RWPE1 (cell line): Measurements from ENCODE around the gene CBFA2T2.

Experiments used
- CTCF ChIA-PET: fragments of 350-600 bp; sonication (Branson Sonifier 250); formaldehyde crosslinking; extraction: SDS; loops from one replicate; lab custom pipeline; 2021; lab: Yijun Ruan, JAX
- POLR2A ChIA-PET: fragments of 400-600 bp; formaldehyde crosslinking; extraction: SDS; loops from one replicate; lab custom pipeline; 2020; ENCODE audit warnings: antibody characterized with exemption; ENCODE audit not compliant: low non-redundant PET; lab: Yijun Ruan, JAX
- DNase-seq: peaks from one replicate; pipeline ENCODE4 v3.0.0; 2012; ENCODE audit warnings: low spot score
- H3K27ac ChIP-seq: fragments of 450-650 bp; 2 replicates; pipeline ENCODE4 v1.5.1; 2017
- CTCF ChIP-seq: fragments of 450-650 bp; conservative IDR thresholded peaks from 2 replicates; pipeline ENCODE4 v1.5.1; 2017; ENCODE audit warnings: low read depth, mild to moderate bottlenecking

The CBFA2T2 gene

GRCh38 chr20:33515569-33516216 lies 25.8 kb downstream of the CBFA2T2 start:
- ChIA-PET POLR2A (interaction anchor here (0.6 kb wide), 1 partner anchor 17 kb away, joined by 3 read pairs; no protein-coding TSS in a partner anchor), CTCF (interaction anchor here (0.5 to 1.2 kb wide), 9 partner anchors 13 to 659 kb away, joined by 3 to 6 read pairs (median 3); no protein-coding TSS in a partner anchor)
- no peak for DNase-seq
- peak overlapping the region; percentile 36 for H3K27ac ChIP-seq
- TF ChIP-seq CTCF = no peak; the same call in 1 of the 2 replicates

DNA sequence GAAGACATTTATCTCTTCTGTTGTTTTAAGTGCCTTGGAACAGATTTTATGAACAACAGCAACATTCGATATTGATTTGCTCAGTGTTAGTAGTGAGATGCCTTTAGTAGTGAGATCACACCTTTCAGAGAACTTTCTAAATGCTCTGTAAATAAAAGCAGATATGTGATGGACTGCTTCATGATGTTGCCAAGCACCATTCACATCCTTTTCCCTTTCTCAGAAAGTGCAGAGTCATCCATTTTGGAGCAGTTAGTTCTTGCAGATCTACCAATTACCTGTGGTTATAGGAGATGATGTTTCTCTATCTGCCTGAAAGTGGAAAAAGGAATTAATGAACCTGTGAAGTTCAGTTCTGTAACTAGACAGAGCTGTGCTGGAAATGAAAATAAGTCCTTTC lies 27.0 kb downstream of the CBFA2T2 start:
- no peak for TF ChIP-seq CTCF
- ChIA-PET CTCF (interaction anchor here (0.6 kb wide), 4 partner anchors 60 to 434 kb away, joined by 3 to 6 read pairs (median 5); no protein-coding TSS in a partner anchor), POLR2A (no interaction called here)
- no peak for DNase-seq
- H3K27ac ChIP-seq = no peak overlapping the region

DNA sequence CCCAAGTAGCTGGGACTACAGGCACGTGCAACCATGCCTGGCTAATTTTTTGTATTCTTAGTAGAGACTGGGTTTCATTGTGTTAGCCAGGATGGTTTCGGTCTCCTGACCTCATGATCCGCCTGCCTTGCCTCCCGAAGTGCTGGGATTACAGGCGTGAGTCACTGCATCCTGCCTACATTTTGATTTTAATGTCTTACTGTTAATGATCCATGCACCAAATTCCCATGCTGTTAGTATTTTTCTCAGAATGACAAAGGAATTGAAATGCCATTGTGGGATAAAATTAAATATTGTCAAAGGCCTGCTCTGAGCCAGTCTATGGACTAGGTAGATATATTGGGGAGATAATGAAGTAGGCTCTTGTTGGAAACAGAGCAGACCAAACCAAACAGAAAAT lies 28.2 kb downstream of the CBFA2T2 start:
- peak overlapping the region; percentile 67 for H3K27ac ChIP-seq
- ChIA-PET POLR2A (interaction anchor here (0.9 kb wide), 1 partner anchor 28 kb away, joined by 3 read pairs; the partner anchor contains the start of gene CBFA2T2), CTCF (interaction anchor here (0.7 to 0.9 kb wide), 2 partner anchors 21 to 33 kb away, joined by 3 to 6 read pairs; no protein-coding TSS in a partner anchor)
- DNase-seq = peak; percentile 57
- no peak for TF ChIP-seq CTCF

DNA sequence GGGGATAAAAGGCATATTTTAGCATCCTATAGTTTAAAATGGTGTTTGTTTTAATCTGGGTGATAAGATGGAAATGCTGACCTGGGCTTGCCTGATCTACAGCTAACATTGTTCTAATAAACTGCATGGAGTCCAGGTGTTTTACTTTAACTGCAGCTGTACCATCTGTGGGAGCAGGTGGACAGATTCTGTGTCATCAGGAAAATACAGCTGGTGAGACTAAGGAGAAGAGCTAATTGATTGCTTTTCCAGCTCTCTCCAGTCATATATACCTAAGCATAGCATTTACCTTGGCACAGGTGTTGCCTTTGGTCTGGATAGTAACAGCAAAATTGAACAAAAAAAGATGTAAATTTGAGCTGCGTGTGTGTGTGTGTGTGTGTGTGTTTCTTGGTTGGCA lies 31.6 kb downstream of the CBFA2T2 start:
- no peak for DNase-seq
- no peak overlapping the region for H3K27ac ChIP-seq
- POLR2A ChIA-PET = no interaction called here
- no peak for TF ChIP-seq CTCF
- CTCF ChIA-PET = interaction anchor here (1.4 kb wide), 1 partner anchor 64 kb away, joined by 3 read pairs; no protein-coding TSS in a partner anchor

DNA sequence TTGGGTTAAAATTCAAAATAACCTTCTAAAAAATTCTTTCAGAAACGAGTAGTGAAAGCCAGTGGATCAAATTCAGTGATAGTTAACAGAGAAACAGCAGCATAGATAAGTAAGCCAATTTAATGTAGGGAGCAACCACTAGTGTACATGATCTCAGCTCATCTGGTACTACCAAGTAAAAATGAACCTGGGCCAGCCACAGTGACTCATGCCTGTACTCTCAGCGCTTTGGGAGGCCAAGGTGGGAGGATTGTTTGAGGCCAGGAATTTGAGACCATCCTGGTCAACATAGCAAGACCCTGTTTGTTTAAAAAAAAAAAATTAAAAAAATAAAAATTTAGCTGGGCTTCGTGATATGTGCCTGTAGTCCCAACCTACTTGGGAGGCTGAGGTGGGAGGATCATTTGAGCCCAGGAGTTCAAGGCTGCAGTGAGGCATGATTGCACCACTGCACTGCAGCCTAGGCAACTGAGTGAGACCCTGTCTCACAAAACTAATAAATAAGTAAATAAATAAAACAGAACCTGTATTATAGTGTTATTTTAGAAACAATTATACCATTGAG lies 32.4 kb downstream of the CBFA2T2 start:
- CTCF ChIA-PET = interaction anchor here (1.1 to 1.4 kb wide), 3 partner anchors 38 to 100 kb away, joined by 3 read pairs; no protein-coding TSS in a partner anchor
- no peak for TF ChIP-seq CTCF

GRCh38 chr20:33524261-33524660 lies 34.4 kb downstream of the CBFA2T2 start:
- no peak for TF ChIP-seq CTCF
- DNase-seq = no peak
- H3K27ac ChIP-seq = no peak overlapping the region
- ChIA-PET CTCF (interaction anchor here (0.6 kb wide), 1 partner anchor 16 kb away, joined by 3 read pairs; no protein-coding TSS in a partner anchor), POLR2A (no interaction called here)

More for the DNA sequence above, 32.4 kb downstream of the CBFA2T2 start:
- DNase-seq = no peak
- POLR2A ChIA-PET = no interaction called here
- no peak overlapping the region for H3K27ac ChIP-seq
